ENCODE results near the gene PPARGC1A.

Gene PPARGC1A

GRCh38 chr4:23878912-23879732 lies 10.7 kb downstream of the PPARGC1A start:
- DNase-seq, result no peak

- no peak for DNase-seq
Observed at GRCh38 chr4:23878246-23878891, 11.5 kb downstream of the PPARGC1A start.

- no peak for DNase-seq
Observed at GRCh38 chr4:23877758-23878229, 12.1 kb downstream of the PPARGC1A start.

- DNase-seq, result no peak
Observed at GRCh38 chr4:23876418-23877089, 13.3 kb downstream of the PPARGC1A start.

- DNase-seq, result no peak
Observed at GRCh38 chr4:23875317-23875716, 14.5 kb downstream of the PPARGC1A start.

GRCh38 chr4:23874536-23874901 lies 15.3 kb downstream of the PPARGC1A start:
- no peak for DNase-seq

- no peak for DNase-seq
Observed at GRCh38 chr4:23873717-23874535, 15.9 kb downstream of the PPARGC1A start.

DNA sequence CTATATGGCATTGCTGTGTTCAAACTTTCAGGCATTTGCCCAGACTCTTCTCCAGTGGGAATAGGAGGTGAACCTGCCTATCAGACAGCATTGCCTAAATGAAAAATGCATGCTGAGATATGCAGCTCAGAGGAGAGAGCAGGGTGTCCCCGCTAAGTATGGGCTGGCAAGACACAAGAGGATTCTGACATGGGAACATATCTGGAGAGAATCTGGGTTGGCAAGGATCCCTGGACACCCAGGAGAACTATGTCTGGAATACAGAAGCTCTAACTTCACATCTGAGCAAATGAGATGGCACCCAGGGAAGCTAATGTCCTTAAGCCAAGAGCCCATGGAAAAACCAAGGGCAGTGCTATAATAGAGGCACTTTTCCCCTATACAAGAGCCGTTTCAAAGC lies 18.4 kb downstream of the PPARGC1A start:
- no peak for DNase-seq

DNA sequence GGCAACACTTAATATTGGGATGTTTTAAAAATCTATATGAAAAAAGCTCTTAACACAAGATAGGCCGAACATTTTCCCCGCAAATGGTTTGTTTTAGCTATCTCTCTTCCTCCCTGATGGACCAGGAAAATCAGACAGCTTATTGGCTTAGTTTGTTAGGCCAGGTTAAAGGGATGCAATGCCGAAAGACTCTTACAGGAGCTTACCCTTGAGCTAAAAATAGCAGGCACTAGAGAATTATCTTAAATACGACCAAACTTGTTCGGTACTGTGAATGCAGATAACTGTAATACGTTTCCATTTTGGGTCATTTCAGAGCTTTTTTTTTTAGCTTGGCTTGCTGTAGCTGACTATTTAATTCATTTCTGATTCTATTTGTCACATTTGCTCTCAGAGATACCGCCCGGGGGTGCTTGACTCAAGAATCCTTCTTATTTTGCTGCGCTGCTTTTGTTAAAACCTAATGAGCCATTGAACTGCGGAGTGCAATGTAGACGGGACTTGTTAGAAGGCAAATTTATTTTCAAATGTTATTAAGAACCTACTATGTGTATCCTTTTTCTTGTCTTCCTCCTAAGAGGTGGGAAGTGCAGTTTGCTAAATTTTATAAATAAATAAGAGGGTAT lies 23.3 kb downstream of the PPARGC1A start:
- no peak for DNase-seq

GRCh38 chr4:23861897-23862296 lies 27.9 kb downstream of the PPARGC1A start:
- DNase-seq, result no peak

- DNase-seq, result no peak
Observed at GRCh38 chr4:23860919-23861318, 28.9 kb downstream of the PPARGC1A start.

- DNase-seq, result no peak
Observed at GRCh38 chr4:23857367-23857959, 32.4 kb downstream of the PPARGC1A start.

DNA sequence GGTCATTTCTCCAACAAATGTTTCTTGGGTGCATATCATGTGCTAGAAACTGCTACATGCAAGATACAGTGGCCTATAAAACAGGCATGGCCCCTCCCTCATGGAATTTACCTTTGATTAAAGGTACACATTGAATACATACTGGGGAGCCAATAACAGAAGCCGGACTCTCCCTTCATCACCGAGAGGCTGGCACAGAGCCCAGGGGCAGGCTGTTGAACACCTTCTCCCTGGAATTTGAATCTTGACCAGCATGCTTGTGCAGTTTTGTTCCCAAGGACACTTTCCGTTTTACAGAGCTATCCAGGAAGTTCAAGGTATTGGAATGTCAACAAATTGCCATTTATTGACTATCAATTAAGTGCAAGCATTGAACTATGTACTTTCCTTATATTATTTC lies 33.2 kb downstream of the PPARGC1A start:
- no peak for DNase-seq

DNA sequence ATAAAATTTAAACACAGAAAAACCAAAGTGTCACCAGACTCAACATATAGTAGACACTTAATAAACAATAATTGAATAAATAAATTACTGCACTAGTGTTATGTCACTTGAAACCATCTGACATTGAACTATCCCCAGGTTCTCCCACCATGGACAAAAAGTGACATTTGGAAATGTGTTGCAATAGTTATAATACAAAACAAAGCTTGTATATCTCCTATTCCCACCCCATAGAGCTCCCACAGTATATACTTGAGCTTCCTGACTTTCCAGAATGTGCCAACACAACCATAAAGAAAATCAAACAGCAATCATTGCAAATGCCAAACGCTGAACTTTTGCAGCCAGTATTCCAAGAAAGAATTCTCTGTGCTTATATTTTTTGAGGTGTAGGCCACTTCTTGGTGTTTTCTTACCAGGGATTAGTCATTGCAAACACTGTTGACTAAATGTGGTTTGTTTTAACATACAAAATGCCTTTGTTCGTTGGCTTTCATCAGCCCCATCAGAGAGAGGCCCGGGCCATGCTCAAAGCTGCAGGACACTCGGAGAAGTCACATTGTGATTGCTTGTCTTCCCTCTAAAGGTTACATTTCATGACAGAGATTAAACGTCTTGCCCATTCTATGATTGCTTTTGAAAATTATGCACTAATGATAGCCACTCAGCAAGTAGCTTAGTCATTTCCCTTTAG lies 33.8 kb downstream of the PPARGC1A start:
- DNase-seq, result no peak

DNA sequence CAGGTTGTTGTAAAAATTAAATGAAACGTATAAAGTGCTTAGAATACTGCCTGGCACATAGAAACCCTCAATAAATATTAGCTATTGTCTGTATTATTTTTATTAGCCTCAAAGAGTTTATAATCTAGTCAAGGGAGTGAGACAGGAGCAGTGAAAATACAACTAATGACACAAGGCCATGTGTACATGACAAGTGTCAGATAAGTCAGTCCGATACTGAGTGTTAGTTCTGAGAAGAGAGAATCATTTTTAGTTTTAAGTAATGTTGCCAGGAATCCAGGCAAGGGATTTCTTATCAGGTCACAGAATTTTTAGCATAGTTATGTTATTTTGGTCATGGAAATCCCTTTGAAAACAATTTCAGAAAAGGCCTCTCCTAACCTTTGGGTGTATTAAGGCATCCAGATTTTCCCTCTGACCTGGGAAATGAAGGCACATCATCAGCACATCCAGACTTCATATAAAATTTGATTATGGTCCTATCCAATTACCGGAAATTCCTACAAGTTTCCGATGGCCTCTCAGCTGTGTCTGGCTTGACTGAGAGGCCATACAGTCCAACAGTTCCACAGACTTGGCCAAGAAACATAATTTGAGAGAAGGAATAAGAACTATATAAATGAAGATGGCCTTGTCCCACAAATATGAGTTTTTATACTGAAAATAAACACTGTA lies 35.7 kb downstream of the PPARGC1A start:
- DNase-seq, result no peak

- no peak for DNase-seq
Observed at GRCh38 chr4:23851464-23851863, 38.4 kb downstream of the PPARGC1A start.

- no peak for DNase-seq
Observed at GRCh38 chr4:23847158-23847557, 42.7 kb downstream of the PPARGC1A start.

DNA sequence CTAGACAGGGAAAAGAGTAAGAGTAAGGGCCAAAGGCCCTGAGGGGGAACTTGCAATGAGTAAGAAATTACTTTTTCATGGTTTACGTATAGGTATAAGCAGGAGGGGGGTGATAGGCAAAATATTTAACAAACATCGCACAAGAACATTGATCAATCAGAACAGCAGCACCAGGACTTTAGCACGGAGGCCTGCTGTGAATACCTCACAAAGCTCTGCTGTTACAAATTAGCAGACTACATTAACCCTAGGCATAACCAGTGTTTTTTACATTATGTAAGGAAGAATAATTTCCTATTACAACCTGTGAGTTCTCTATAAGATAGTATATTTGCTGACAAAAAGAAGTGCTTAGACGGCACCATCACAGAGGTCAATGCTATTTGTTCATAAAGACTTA lies 44.9 kb downstream of the PPARGC1A start:
- no peak for DNase-seq

- DNase-seq, result no peak
Observed at GRCh38 chr4:23839279-23839678, 50.6 kb downstream of the PPARGC1A start.

DNA sequence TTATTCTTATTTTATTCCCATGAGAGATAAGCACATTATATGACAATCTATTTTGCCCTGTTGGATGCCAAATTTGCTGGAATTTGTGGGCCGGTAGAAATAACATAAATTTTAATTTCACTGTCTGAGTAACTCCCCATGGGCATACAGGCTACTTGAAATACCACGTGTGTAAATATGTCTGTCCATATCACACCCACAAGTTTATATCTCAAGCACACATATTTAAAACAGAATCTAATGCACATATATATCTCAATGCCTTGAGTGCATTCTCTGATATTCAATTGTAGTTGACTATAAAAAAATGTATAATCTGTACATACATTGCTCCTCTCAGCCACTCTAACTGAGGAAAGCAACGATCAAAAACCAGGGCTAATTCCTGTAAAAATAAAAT lies 51.2 kb downstream of the PPARGC1A start:
- no peak for DNase-seq

DNA sequence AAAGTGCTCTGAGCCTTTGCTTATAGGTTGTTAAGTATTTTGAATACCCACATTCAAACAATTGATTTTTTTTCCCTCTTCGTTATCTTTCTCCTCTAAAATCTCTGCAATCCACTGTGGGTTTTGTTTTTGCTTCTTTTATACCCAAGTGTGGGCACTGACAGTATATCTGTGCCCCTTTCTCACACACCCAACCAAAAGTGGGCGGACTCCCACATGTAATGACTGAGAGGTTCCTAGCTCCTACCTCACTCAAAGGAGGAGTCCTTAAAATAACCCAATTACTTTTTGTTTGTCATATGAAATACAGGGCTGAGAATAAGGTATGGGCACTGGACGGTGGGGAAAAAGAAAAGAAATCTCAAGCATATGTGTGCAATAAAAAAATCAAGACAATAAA lies 51.7 kb downstream of the PPARGC1A start:
- no peak for DNase-seq
